Endothelial cell (in vitro differentiated cells): Measurements from ENCODE around the gene VAMP1. TPM values are rescaled to one million over a fixed set of nuclear protein-coding genes. Genes with fewer than 3 reads are reported as not detected.

Experiments
- DNase-seq: peaks from one replicate; pipeline ENCODE4 v3.0.0; 2021; ENCODE audit warnings: low spot score
- H3K27ac Mint-ChIP-seq: one replicate; pipeline ENCODE4 v1.8.0; 2021; ENCODE audit warnings: mixed read lengths, inconsistent platforms; ENCODE audit not compliant: unreplicated experiment
- H3K27me3 Mint-ChIP-seq: one replicate; pipeline ENCODE4 v1.8.0; 2021; ENCODE audit warnings: mild to moderate bottlenecking, moderate library complexity, mixed read lengths, inconsistent platforms; ENCODE audit not compliant: unreplicated experiment
- H3K36me3 Mint-ChIP-seq: one replicate; pipeline ENCODE4 v1.8.0; 2021; ENCODE audit warnings: mild to moderate bottlenecking, low read depth, mixed read lengths, inconsistent platforms; ENCODE audit not compliant: unreplicated experiment
- H3K4me1 Mint-ChIP-seq: one replicate; pipeline ENCODE4 v1.8.0; 2021; ENCODE audit warnings: mild to moderate bottlenecking, mixed read lengths, inconsistent platforms; ENCODE audit not compliant: unreplicated experiment
- H3K4me3 Mint-ChIP-seq: one replicate; pipeline ENCODE4 v1.8.0; 2021; ENCODE audit warnings: mild to moderate bottlenecking, mixed read lengths, inconsistent platforms; ENCODE audit not compliant: unreplicated experiment
- H3K9me3 Mint-ChIP-seq: one replicate; pipeline ENCODE4 v1.8.0; 2021; ENCODE audit warnings: mixed read lengths, inconsistent platforms; ENCODE audit not compliant: unreplicated experiment
- CTCF ChIP-seq: fragments of 200-600 bp; sonication (generic); IDR thresholded peaks from one replicate; pipeline ENCODE4 v1.5.0; 2021; ENCODE audit warnings: antibody characterized with exemption; ENCODE audit not compliant: unreplicated experiment
- total RNA-seq: library from RNA; stranded (reverse); fragmentation: NEBNext Ultra II Directional; extraction: Animal tissue kit (Norgen Biotek cat#: 25700); gene quantifications from one replicate; pipeline ENCODE4 v1.2.1, GENCODE V29; 2021; ENCODE audit not compliant: unreplicated experiment

Gene VAMP1
- total RNA-seq, 1 donor from 2014 or later = 5.5 TPM

GRCh38 chr12:6450091-6450868 lies 20.2 kb downstream of the VAMP1 start:
- H3K4me1 Mint-ChIP-seq = peaks cover 48% of the 10 kb centered on the region
- DNase-seq = no peak
- peaks cover 2% of the 10 kb centered on the region for H3K27me3 Mint-ChIP-seq
- H3K27ac Mint-ChIP-seq = peak overlapping the region; percentile 98
- no peak overlapping the region for H3K4me3 Mint-ChIP-seq
- TF ChIP-seq CTCF = no peak
- H3K9me3 Mint-ChIP-seq = no peaks in the 10 kb centered on the region
- H3K36me3 Mint-ChIP-seq = peaks cover 5% of the 10 kb centered on the region

GRCh38 chr12:6444704-6445688 lies 25.5 kb downstream of the VAMP1 start, which contains the start of gene CD27:
Gene CD27 (plus strand): TSS chr12:6444955. CDS start chr12:6445096, 141 bp downstream.
- H3K27ac Mint-ChIP-seq = no peak within 1 kb of the TSS
- no peaks in the 10 kb centered on the region for H3K9me3 Mint-ChIP-seq
- H3K4me1 Mint-ChIP-seq = peaks cover 29% of the 10 kb centered on the region
- TF ChIP-seq CTCF = no peak
- H3K36me3 Mint-ChIP-seq = peaks cover 9% of the 10 kb centered on the region
- H3K4me3 Mint-ChIP-seq = no peak within 1 kb of the TSS
- DNase-seq = no peak
- H3K27me3 Mint-ChIP-seq = peaks cover 2% of the 10 kb centered on the region

DNA sequence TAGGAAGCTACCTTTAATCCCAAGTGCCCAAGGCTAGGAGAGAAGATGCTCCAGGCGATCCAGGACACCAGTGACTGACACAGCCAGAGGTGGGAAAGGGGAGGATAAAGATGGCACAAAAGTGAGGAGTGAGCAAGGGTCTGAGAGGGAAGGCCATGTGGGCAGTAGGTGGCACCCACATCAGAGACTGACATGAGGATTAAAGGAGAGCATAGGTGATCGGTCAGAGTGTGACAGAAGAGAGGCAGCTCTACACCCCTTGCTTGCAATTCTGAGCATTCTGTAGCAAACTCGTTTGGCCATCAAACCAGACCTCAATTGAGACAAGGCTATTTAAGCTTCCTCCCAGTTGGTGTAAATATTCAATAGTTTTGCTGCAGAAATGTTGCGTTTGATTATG lies 26.4 kb downstream of the VAMP1 start:
- Mint-ChIP-seq H3K36me3 (peaks cover 9% of the 10 kb centered on the region), H3K4me1 (peaks cover 29% of the 10 kb centered on the region), H3K4me3 (no peak overlapping the region), H3K27me3 (peaks cover 2% of the 10 kb centered on the region), H3K9me3 (no peaks in the 10 kb centered on the region), H3K27ac (no peak overlapping the region)
- no peak for DNase-seq
- no peak for TF ChIP-seq CTCF

- H3K27ac Mint-ChIP-seq = no peak overlapping the region
These were observed 27.0 kb downstream of the VAMP1 start for GRCh38 chr12:6443361-6443983.

More at GRCh38 chr12:6443361-6443983, 27.0 kb downstream of the VAMP1 start:
- Mint-ChIP-seq H3K36me3 (peaks cover 9% of the 10 kb centered on the region), H3K9me3 (no peaks in the 10 kb centered on the region), H3K4me1 (peaks cover 29% of the 10 kb centered on the region), H3K4me3 (no peak overlapping the region), H3K27me3 (peaks cover 2% of the 10 kb centered on the region)
- DNase-seq = no peak
- no peak for TF ChIP-seq CTCF
